Activated CD8-positive, alpha-beta T cell treated with anti-CD3 and anti-CD28 coated beads for 36 hours (primary cell): Measurements from ENCODE around the gene MEIS1. TPM values are rescaled to one million over a fixed set of nuclear protein-coding genes. Genes with fewer than 3 reads are reported as not detected.

Experiments
- ATAC-seq: fragments of 200-7000 bp; cut with Tn5 transposase; one replicate; pipeline ENCODE4 v1.10.0; 2021; ENCODE audit warnings: mild to moderate bottlenecking, moderate library complexity
- CTCF ChIA-PET: fragments of 350-600 bp; sonication (Branson Sonifier 250); formaldehyde crosslinking; loops from one replicate; lab custom pipeline; 2021; ENCODE audit warnings: antibody characterized with exemption; lab: Charles Lee
- POLR2A ChIA-PET: fragments of 350-600 bp; sonication (Branson Sonifier 250); formaldehyde crosslinking; loops from one replicate; lab custom pipeline; 2021; ENCODE audit warnings: antibody characterized with exemption; lab: Charles Lee
- DNase-seq: peaks from one replicate; pipeline ENCODE4 v3.0.0-alpha.2; 2020
- H3K27ac Mint-ChIP-seq: one replicate; pipeline ENCODE4 v1.8.0; 2021; ENCODE audit warnings: mild to moderate bottlenecking, mixed read lengths
- H3K27me3 Mint-ChIP-seq: one replicate; pipeline ENCODE4 v1.8.0; 2021; ENCODE audit warnings: mixed read lengths
- H3K36me3 Mint-ChIP-seq: one replicate; pipeline ENCODE4 v1.8.0; 2021; ENCODE audit warnings: low read depth, mixed read lengths
- H3K4me1 Mint-ChIP-seq: one replicate; pipeline ENCODE4 v1.8.0; 2021; ENCODE audit warnings: low read depth, mixed read lengths
- H3K4me3 Mint-ChIP-seq: one replicate; pipeline ENCODE4 v1.8.0; 2021; ENCODE audit warnings: mild to moderate bottlenecking, moderate library complexity, mixed read lengths
- H3K9me3 Mint-ChIP-seq: one replicate; pipeline ENCODE4 v1.8.0; 2021; ENCODE audit warnings: mixed read lengths
- CTCF ChIP-seq: fragments of 200-600 bp; IDR thresholded peaks from one replicate; pipeline ENCODE4 v1.8.0; 2022; ENCODE audit warnings: antibody characterized with exemption, mild to moderate bottlenecking
- intact Hi-C: fragments of 100-400 bp; cut with micrococcal nuclease; formaldehyde crosslinking; loops from one replicate; pipeline ENCODE4 v1.10.0; 2022
- total RNA-seq, 2 experiments: library from RNA; stranded (reverse); gene quantifications; one replicate each; pipeline ENCODE4 v1.2.3, GENCODE V29; 2021

Gene MEIS1
- total RNA-seq, 2 experiments from 2014 or later, result not detected

- no peak for DNase-seq
- Mint-ChIP-seq H3K36me3 (no peaks in the 10 kb centered on the region), H3K4me3 (no peak overlapping the region), H3K27ac (no peak overlapping the region), H3K27me3 (peaks cover 14% of the 10 kb centered on the region), H3K9me3 (no peaks in the 10 kb centered on the region), H3K4me1 (no peaks in the 10 kb centered on the region)
- ChIA-PET POLR2A (no interaction called here), CTCF (no interaction called here)
- no peak for TF ChIP-seq CTCF
- ATAC-seq, result no peak
- intact Hi-C loops, result no loop called here
These were observed 13.3 kb upstream of the MEIS1 start for GRCh38 chr2:66421612-66422011.

- DNase-seq (no peak), ATAC-seq (no peak)
- H3K27me3 Mint-ChIP-seq, result peaks cover 26% of the 10 kb centered on the region
- H3K36me3 Mint-ChIP-seq, result no peaks in the 10 kb centered on the region
- TF ChIP-seq CTCF, result no peak
- POLR2A ChIA-PET, result no interaction called here
- no peaks in the 10 kb centered on the region for H3K9me3 Mint-ChIP-seq
- no peaks in the 10 kb centered on the region for H3K4me1 Mint-ChIP-seq
- no peak overlapping the region for H3K27ac Mint-ChIP-seq
- H3K4me3 Mint-ChIP-seq, result no peak overlapping the region
- CTCF ChIA-PET, result no interaction called here
- intact Hi-C loops, result no loop called here
These were observed 11.4 kb upstream of the MEIS1 start for GRCh38 chr2:66423391-66424124.

GRCh38 chr2:66426244-66427111 lies 8.4 kb upstream of the MEIS1 start:
- POLR2A ChIA-PET, result no interaction called here
- H3K27me3 Mint-ChIP-seq, result peaks cover 42% of the 10 kb centered on the region

GRCh38 chr2:66427300-66427699 lies 7.6 kb upstream of the MEIS1 start:
- no peaks in the 10 kb centered on the region for H3K36me3 Mint-ChIP-seq
- peaks cover 49% of the 10 kb centered on the region for H3K27me3 Mint-ChIP-seq
- ChIA-PET CTCF (no interaction called here), POLR2A (no interaction called here)
- ATAC-seq (no peak), DNase-seq (no peak)
- H3K27ac Mint-ChIP-seq, result no peak overlapping the region
- no peaks in the 10 kb centered on the region for H3K4me1 Mint-ChIP-seq
- H3K9me3 Mint-ChIP-seq, result no peaks in the 10 kb centered on the region
- intact Hi-C loops, result no loop called here
- TF ChIP-seq CTCF, result no peak
- no peak overlapping the region for H3K4me3 Mint-ChIP-seq

More at GRCh38 chr2:66426244-66427111, 8.4 kb upstream of the MEIS1 start:
- no peaks in the 10 kb centered on the region for H3K36me3 Mint-ChIP-seq
- H3K27ac Mint-ChIP-seq, result no peak overlapping the region
- no peak for TF ChIP-seq CTCF
- ATAC-seq, result no peak
- DNase-seq, result no peak
- no peaks in the 10 kb centered on the region for H3K9me3 Mint-ChIP-seq
- intact Hi-C loops, result no loop called here
- CTCF ChIA-PET, result no interaction called here
- H3K4me1 Mint-ChIP-seq, result no peaks in the 10 kb centered on the region
- H3K4me3 Mint-ChIP-seq, result no peak overlapping the region
